B cell (primary cell): ENCODE results near the gene SPATA20. TPM values are rescaled to one million over a fixed set of nuclear protein-coding genes. Genes with fewer than 3 reads are reported as not detected.

ENCODE experiments used
- ATAC-seq: fragments of 200-7000 bp; cut with Tn5 transposase; one replicate; pipeline ENCODE4 v1.10.0; 2021; ENCODE audit warnings: low read depth, mild to moderate bottlenecking, moderate number of reproducible peaks, moderate library complexity
- CTCF ChIA-PET: fragments of 350-600 bp; sonication (Branson Sonifier 250); formaldehyde crosslinking; loops from one replicate; lab custom pipeline; 2021; ENCODE audit warnings: antibody characterized with exemption, inconsistent platforms; lab: Charles Lee
- POLR2A ChIA-PET: fragments of 350-600 bp; sonication (Branson Sonifier 250); formaldehyde crosslinking; loops from one replicate; lab custom pipeline; 2021; ENCODE audit warnings: antibody characterized with exemption; lab: Charles Lee
- DNase-seq: peaks from one replicate; pipeline ENCODE4 v3.0.0; 2013
- H2AFZ ChIP-seq: 2 replicates; pipeline ENCODE4 v1.6.1; 2012; ENCODE audit warnings: mild to moderate bottlenecking, low read depth, low read length; ENCODE audit not compliant: insufficient read depth, poor library complexity, severe bottlenecking
- H3K27ac ChIP-seq, 2 donors: 1 replicate in 1 of 2; 2 replicates in 1 of 2; pipeline ENCODE4 v1.5.1; 2012 to 2013; ENCODE audit warnings: low read length in 2 of 2, mild to moderate bottlenecking in 2 of 2, moderate library complexity in 1 of 2
- H3K27me3 ChIP-seq, 4 experiments: fragments of 200-600 bp in 1 of 4; sonication (generic) in 1 of 4; replicated peaks in 1 of 4; 1 replicate in 2 of 4; 2 replicates in 2 of 4; pipeline versions ENCODE4 v1.6.1 to v1.7.0; 2013 to 2016; ENCODE audit warnings: low read length in 3 of 4, mild to moderate bottlenecking in 2 of 4, mixed read lengths in 1 of 4, moderate library complexity in 1 of 4; ENCODE audit not compliant: insufficient read depth in 4 of 4, control insufficient read depth in 3 of 4; ENCODE audit errors: control extremely low read depth in 1 of 4
- H3K36me3 ChIP-seq, 2 experiments: replicated peaks in 1 of 2; 1 replicate in 1 of 2; 2 replicates in 1 of 2; pipeline versions ENCODE4 v1.6.1 to v1.7.1; 2013; ENCODE audit warnings: low read length in 1 of 2; ENCODE audit not compliant: insufficient read depth in 2 of 2, control insufficient read depth in 1 of 2; ENCODE audit errors: control extremely low read depth in 1 of 2, extremely low read depth in 1 of 2
- H3K4me1 ChIP-seq, 2 donors: fragments of 200-600 bp in 1 of 2; sonication (generic) in 1 of 2; 1 replicate in 1 of 2; 2 replicates in 1 of 2; pipeline versions ENCODE4 v1.5.1 to v1.6.1; 2013 to 2017; ENCODE audit warnings: low read length in 2 of 2; ENCODE audit not compliant: control insufficient read depth in 2 of 2, insufficient read depth in 2 of 2
- H3K4me2 ChIP-seq: replicated peaks from 2 replicates; pipeline ENCODE3; 2012; ENCODE audit warnings: mild to moderate bottlenecking, low read depth, low read length; ENCODE audit not compliant: poor library complexity, severe bottlenecking
- H3K4me3 ChIP-seq, 5 experiments: fragments of 200-600 bp in 1 of 5; sonication (generic) in 1 of 5; 1 replicate in 3 of 5; 2 replicates in 2 of 5; pipeline versions ENCODE4 v1.5.1 to v1.7.0; 2011 to 2016; ENCODE audit warnings: low read length in 4 of 5, mild to moderate bottlenecking in 4 of 5, low read depth in 2 of 5, control low read depth in 1 of 5, moderate library complexity in 1 of 5; ENCODE audit not compliant: insufficient read depth in 1 of 5; ENCODE audit errors: control extremely low read depth in 1 of 5, extremely low read depth in 1 of 5
- H3K79me2 ChIP-seq: fragments of 200-600 bp; sonication (generic); one replicate; pipeline ENCODE4 v1.6.0; 2016; ENCODE audit warnings: low read length; ENCODE audit not compliant: control insufficient read depth, insufficient read depth
- H3K9ac ChIP-seq: fragments of 200-600 bp; sonication (generic); 2 replicates; pipeline ENCODE4 v1.6.1; 2017; ENCODE audit warnings: mild to moderate bottlenecking, low read length, moderate library complexity
- H3K9me3 ChIP-seq, 3 donors: one replicate each; pipeline versions ENCODE4 v1.6.1 to v1.7.1; 2013; ENCODE audit warnings: low read length in 2 of 3; ENCODE audit not compliant: control insufficient read depth in 2 of 3, insufficient read depth in 1 of 3; ENCODE audit errors: control extremely low read depth in 1 of 3
- H4K20me1 ChIP-seq: 2 replicates; pipeline ENCODE4 v1.6.0; 2012; ENCODE audit warnings: mild to moderate bottlenecking, low read length; ENCODE audit not compliant: insufficient read depth, control insufficient read depth, poor library complexity, severe bottlenecking
- H3K27ac Mint-ChIP-seq: one replicate; pipeline ENCODE4 v1.8.0; 2021; ENCODE audit warnings: mixed read lengths
- H3K27me3 Mint-ChIP-seq: one replicate; pipeline ENCODE4 v1.8.0; 2021; ENCODE audit warnings: mixed read lengths
- H3K4me1 Mint-ChIP-seq: one replicate; pipeline ENCODE4 v1.8.0; 2021; ENCODE audit warnings: mixed read lengths
- H3K4me3 Mint-ChIP-seq: one replicate; pipeline ENCODE4 v1.8.0; 2021; ENCODE audit warnings: mixed read lengths
- H3K9me3 Mint-ChIP-seq: one replicate; pipeline ENCODE4 v1.8.0; 2022; ENCODE audit warnings: mixed read lengths; ENCODE audit not compliant: insufficient read depth
- EZH2 ChIP-seq: IDR thresholded peaks from 2 replicates; pipeline ENCODE4 v1.6.1; 2012; ENCODE audit warnings: borderline replicate concordance, low read depth, mild to moderate bottlenecking, moderate library complexity, low read length; ENCODE audit not compliant: insufficient read depth, poor library complexity, severe bottlenecking
- WGBS: methylation state at CpG from one replicate; pipeline ENCODE4 v1.1.5; 2013; ENCODE audit warnings: missing lambda C conversion rate; ENCODE audit not compliant: insufficient coverage; 5-methylcytosine and 5-hydroxymethylcytosine counted together
- intact Hi-C: fragments of 100-400 bp; cut with micrococcal nuclease; formaldehyde crosslinking; loops from one replicate; pipeline ENCODE4 v1.10.0; 2022
- polyA plus RNA-seq: library from polyadenylated mRNA; depleted of rRNA; stranded (reverse); fragments of >200 nt; gene quantifications from 2 replicates; pipeline ENCODE4 v1.2.3, GENCODE V29; 2012
- total RNA-seq, 2 donors: library from RNA; stranded (reverse); fragments of 120-200 nt in 1 of 2; gene quantifications; 1 replicate in 1 of 2; 2 replicates in 1 of 2; pipeline versions ENCODE4 v1.2.3 to v1.2.4, GENCODE V29; 2013 to 2022
- TF ChIP-seq, protein P1 (sequence below): fragments of 200-600 bp; IDR thresholded peaks from one replicate; pipeline ENCODE4 v1.8.0; 2022; ENCODE audit warnings: antibody characterized with exemption, mild to moderate bottlenecking

SPATA20 gene
- total and polyA plus RNA-seq, 2 donors (not counting 1 experiment from before 2014, with no cell fraction given): 61.7 to 68.5 TPM

DNA sequence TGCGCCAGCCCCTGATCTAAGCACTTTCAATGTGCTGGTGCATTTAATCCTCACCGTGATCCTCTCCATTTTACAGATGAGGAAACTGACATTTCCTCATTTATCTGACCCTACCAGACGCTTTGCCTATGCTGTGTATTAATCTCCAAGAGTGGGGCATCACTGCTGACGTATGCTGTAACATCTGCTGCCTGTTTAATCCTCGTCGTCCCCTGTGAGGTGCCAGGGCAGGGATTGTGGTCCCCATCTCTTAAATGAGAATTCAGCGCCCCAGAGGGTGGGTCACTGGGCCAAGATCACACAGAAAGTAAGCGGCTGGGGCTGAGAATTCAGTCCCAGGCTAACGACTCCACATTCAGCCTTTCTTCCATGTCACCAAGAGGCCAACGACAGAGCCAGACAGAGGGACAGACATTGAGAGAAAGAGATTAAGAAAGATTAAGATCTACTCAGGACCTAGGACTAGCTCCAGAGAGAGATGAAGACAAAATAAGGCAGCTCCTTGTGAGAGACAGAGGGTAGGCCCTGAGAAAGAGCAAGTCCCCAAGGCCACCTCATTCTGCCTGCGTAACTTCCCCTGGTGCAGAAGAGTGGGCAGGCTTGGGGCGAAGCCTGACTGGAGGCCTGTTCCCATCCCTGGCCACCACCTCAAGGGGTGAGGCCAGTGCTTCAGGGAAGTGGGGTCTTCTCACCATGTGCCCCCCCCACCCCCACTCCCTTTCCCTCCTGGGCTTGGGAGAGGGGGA, 27.1 kb downstream of the SPATA20 start:
- peaks cover 36% of the 10 kb centered on the region for H3K27me3 Mint-ChIP-seq
- ChIA-PET POLR2A (no interaction called here), CTCF (interaction anchor here (0.6 kb wide), 1 partner anchor 378 kb away, joined by 3 read pairs; no protein-coding TSS in a partner anchor)
- DNase-seq (no peak), ATAC-seq (no peak)
- intact Hi-C loops: no loop called here
- no peaks in the 10 kb centered on the region for H3K9me3 Mint-ChIP-seq
- no peak overlapping the region for H3K4me2 ChIP-seq
- no peak overlapping the region for H2AFZ ChIP-seq
- H3K9ac ChIP-seq: no peak overlapping the region
- no peak for TF ChIP-seq EZH2
- TF ChIP-seq, protein P1, sequence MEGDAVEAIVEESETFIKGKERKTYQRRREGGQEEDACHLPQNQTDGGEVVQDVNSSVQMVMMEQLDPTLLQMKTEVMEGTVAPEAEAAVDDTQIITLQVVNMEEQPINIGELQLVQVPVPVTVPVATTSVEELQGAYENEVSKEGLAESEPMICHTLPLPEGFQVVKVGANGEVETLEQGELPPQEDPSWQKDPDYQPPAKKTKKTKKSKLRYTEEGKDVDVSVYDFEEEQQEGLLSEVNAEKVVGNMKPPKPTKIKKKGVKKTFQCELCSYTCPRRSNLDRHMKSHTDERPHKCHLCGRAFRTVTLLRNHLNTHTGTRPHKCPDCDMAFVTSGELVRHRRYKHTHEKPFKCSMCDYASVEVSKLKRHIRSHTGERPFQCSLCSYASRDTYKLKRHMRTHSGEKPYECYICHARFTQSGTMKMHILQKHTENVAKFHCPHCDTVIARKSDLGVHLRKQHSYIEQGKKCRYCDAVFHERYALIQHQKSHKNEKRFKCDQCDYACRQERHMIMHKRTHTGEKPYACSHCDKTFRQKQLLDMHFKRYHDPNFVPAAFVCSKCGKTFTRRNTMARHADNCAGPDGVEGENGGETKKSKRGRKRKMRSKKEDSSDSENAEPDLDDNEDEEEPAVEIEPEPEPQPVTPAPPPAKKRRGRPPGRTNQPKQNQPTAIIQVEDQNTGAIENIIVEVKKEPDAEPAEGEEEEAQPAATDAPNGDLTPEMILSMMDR: no peak
- 94% methylated on average over 7 of the region's 12 CpGs for WGBS
- H4K20me1 ChIP-seq: no peaks in the 10 kb centered on the region
- H3K4me1 Mint-ChIP-seq: no peaks in the 10 kb centered on the region
- no peaks in the 10 kb centered on the region for H3K4me1 ChIP-seq
- no peak overlapping the region for H3K27ac ChIP-seq
- H3K4me3 Mint-ChIP-seq: no peak overlapping the region
- no peak overlapping the region for H3K4me3 ChIP-seq
- H3K79me2 ChIP-seq: no peaks in the 10 kb centered on the region
- no peak overlapping the region for H3K27ac Mint-ChIP-seq
- H3K36me3 ChIP-seq: no peaks in the 10 kb centered on the region
- H3K27me3 ChIP-seq: peaks cover 0 to 5% (median 0%) of the 10 kb centered on the region in 4 experiments
- no peaks in the 10 kb centered on the region for H3K9me3 ChIP-seq

DNA sequence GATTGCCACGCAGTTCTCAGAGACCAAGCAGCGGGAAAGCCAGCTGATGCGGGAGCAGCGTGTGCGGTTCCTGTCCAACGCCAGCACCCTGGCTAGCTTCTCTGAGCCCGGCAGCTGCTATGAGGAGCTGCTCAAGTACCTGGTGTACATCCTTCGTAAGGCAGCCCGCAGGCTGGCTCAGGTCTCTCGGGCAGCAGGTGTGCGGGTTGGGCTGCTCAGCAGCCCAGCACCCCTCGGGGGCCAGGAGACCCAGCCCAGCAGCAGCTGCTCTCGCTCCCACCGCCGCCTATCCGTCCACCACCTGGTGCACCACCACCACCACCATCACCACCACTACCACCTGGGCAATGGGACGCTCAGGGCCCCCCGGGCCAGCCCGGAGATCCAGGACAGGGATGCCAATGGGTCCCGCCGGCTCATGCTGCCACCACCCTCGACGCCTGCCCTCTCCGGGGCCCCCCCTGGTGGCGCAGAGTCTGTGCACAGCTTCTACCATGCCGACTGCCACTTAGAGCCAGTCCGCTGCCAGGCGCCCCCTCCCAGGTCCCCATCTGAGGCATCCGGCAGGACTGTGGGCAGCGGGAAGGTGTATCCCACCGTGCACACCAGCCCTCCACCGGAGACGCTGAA, 28.7 kb downstream of the SPATA20 start:
- no peaks in the 10 kb centered on the region for H3K36me3 ChIP-seq
- POLR2A ChIA-PET: no interaction called here
- no peaks in the 10 kb centered on the region for H3K79me2 ChIP-seq
- H3K9me3 Mint-ChIP-seq: no peaks in the 10 kb centered on the region
- no peak overlapping the region for H3K27ac Mint-ChIP-seq
- H3K4me3 Mint-ChIP-seq: no peak overlapping the region
- no peaks in the 10 kb centered on the region for H3K4me1 ChIP-seq
- WGBS: 89% methylated on average over 33 of the region's 33 CpGs
- no peak overlapping the region for H3K27ac ChIP-seq
- no peaks in the 10 kb centered on the region for H3K4me1 Mint-ChIP-seq
- no peak overlapping the region for H3K4me3 ChIP-seq
- TF ChIP-seq, protein P1: no peak
- no peak for TF ChIP-seq EZH2
- intact Hi-C loops: no loop called here
- H3K27me3 ChIP-seq: peaks cover 0 to 8% (median 0%) of the 10 kb centered on the region in 4 experiments
- H3K27me3 Mint-ChIP-seq: peaks cover 33% of the 10 kb centered on the region
- no peak overlapping the region for H3K4me2 ChIP-seq
- no peaks in the 10 kb centered on the region for H3K9me3 ChIP-seq
- ATAC-seq (no peak), DNase-seq (no peak)
- CTCF ChIA-PET: no interaction called here
- H3K9ac ChIP-seq: no peak overlapping the region
- no peak overlapping the region for H2AFZ ChIP-seq
- H4K20me1 ChIP-seq: no peaks in the 10 kb centered on the region
